Measurements from ENCODE around the gene SURF6.
"Not testable (repeated sequence)": the region's sequence is repeated elsewhere in the genome, so short reads cannot be mapped to it uniquely, and the experiment has no call there.

Gene SURF6

DNA sequence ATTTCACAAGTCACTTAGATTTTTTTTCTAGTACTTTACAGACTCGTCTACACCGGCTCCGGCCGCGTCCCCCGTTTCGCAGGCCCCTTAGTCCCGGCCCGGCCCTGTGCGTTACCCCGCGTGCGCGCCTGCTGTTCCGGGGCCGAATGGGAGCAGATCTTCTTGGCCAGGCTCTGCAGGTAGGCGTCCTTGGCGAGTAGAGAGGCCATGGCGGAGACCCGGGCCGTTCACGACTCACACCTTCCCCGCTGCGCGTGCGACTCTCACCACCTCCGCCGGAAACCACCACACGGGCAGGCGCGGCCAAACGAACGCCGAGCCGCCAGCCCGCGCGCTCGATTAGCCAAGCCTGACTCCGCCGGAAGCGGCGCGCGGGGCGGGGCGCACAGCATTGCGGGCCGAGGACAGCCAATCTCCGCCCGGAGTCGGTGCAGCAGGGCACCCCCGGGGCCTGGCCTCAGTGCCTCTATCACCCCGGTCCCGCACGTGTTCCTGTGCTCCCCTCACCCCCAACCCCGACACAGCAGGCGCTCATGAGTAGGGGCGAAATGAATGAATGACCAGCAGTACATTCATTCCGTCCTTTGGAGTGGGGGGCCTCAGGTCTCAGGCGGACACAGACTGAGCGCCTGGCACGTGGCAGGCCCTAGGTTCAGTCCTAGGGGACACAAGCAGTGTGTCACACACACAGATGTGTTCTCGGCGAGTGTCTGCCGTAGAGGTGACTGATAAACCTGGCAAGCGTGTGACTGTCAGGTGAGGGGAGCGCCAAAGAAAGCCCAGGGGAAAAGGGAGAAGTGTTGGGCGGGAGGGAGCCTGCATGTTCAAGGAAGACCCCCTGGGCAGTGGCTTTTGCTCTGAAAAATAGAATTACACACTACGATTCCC lies at the start of gene SURF6:
Gene SURF6 (minus strand): TSS at position 265 of the 888 bp plus-strand sequence. CDS start 56 bp downstream, at position 209.
- peak; percentile 97 for DNase-seq (ENCODE audit: low read depth, low spot score)

DNA sequence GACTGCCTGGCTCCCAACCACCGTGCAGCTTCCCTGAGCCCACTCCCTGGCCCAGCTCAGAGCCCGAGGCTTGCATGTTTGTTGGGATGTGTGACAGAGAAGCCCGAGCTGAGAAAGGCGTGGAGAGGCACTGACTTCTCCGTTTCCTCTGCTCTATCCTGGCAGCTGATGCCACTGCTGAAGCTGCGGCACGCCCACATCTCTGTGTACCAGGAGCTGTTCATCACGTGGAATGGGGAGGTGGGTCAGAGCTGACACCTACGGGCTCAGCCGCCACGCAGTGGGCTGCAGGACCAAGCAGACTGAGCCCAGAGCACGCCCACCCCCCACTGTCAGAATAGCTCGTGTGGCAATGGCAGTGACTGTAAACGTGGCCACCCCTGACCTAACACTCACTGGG lies 49.5 kb upstream of the SURF6 start:
- no peak for DNase-seq (ENCODE audit: low read depth, low spot score)

DNA sequence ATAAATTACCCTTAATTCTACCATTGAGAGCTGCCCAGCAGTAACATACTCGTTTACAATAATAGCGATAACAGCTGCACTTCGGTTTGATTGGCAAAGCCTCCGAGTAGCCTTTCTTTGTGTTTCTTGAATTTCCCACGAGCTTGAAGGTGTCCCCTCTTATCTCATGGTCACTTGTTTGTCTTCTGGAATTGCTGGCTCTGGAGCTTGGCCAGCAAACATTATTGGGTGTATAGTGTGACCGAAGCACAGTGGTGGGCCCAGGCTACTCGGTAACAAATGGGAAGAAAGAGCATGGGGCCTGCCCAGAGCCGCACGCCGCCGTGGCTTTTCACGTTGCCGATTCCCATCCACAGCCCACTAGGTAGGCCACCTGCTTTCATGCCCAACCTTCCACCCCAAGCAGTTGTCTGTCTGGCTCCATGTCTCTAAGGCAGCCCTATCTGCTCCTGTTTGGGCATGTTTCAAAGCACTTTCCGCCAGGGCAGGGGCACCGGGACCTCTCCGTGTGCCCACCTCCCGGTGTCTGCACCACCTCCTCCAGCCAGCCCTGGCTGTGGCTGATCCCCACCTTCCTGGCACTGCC lies 48.8 kb upstream of the SURF6 start:
- no peak for DNase-seq (ENCODE audit: low read depth, low spot score)

DNA sequence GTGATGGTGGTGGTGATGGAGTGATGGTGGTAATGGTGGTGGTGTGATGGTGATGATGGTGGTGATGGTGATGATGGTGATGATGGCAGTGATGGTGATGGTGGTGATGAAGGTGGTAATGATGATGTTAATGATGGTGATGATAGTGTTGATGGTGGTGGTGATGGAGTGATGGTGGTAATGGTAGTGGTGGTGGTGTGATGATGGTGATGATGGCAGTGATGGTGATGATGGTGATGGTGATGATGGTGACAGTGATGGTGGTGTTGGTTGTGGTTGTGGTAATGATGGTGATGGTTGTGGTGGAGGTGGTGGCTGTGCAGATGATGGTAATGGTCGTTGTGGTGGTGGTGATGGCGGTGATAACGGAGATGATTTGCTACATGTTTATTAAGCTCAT lies 47.5 kb upstream of the SURF6 start:
- DNase-seq (ENCODE audit: low read depth, low spot score) = no peak

DNA sequence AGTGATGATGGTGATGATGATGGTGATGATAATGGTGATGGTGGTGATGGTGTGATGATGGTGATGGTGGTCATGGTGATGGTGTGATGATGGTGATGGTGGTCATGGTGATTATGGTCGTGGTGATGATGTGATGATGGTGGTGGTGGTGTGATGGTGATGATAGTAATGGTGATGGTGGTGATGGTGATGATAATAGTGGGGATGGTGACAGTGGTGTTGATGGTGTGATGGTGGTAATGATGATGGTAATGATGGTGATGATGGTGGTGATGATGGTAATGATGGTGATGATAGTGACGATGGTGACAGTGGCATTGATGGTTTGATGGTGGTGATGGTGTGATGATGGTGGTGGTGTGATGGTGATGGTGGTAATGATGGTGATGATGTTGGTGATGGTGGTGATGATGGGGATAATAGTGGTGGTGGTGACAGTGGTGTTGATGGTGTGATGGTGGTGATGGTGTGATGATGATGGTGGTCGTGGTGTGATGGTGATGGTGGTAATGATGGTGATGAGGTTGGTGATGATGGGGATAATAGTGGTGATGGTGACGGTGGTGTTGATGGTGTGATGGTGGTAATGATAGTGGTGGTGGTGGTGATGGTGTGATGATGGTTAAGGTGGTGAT lies 46.6 kb upstream of the SURF6 start:
- no peak for DNase-seq (ENCODE audit: low read depth, low spot score)

DNA sequence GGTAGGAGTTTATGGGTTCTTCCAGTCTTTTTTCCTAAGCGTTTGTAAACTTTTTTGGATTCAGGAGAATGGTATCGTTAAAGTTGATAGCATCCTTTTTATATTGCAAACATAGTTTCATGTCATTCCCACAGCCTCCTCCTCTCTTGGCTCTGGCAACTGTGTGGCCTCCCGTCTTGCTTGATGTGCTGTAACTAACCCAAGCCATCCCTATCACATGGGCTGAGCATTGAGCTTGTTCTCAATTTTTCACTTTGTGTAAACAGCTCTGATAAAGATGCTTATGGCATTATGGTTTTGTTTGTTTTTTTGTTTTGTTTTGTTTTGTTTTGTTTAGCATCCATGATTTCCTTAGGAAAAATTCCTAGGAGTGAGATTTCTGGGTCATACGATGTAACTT lies 44.7 kb upstream of the SURF6 start:
- no peak for DNase-seq (ENCODE audit: low read depth, low spot score)

DNA sequence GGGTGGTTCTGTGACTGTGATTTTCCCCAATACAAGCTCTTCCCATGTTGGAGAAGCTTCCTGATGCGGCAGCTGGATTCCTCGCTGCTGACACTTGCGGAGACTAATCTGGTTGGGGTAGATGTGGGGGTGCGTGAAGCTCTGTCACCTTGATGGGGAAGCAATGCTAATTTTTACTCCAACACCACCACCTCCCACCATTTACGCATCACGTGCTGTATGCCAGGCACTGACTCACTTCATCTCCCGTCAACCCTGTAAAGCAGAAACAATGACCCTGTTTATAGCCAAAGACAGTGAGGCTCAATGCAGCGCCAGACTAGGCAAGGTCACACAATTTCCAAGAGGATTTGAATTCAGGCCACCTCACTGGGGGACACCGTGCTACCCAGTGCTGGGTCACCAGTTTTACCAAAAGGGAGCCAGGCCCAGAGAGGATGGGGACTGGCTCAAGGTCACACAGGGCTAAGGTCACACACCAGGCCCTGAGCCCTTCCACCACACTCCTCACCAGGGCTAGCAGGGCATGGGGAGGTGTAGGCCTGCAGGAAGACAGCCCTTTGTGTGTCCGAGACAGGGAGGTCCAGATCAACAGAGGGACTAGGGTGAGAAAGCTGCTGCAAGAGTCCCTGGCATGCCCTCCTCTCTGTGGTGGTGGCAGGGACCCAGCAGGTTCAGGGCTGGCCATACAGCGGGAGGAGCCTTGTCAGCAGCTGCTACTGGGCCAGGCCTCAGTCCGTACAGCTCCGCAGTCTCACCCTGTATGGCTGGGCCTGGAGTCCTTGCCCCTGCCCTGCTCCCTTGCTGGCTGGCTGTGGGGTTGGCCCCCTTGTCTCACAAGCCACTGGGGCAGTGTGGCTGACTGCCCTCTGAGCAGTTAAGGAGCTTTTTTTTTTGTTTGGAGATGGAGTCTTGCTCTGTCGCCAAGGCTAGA lies 43.4 kb upstream of the SURF6 start:
- no peak for DNase-seq (ENCODE audit: low read depth, low spot score)

DNA sequence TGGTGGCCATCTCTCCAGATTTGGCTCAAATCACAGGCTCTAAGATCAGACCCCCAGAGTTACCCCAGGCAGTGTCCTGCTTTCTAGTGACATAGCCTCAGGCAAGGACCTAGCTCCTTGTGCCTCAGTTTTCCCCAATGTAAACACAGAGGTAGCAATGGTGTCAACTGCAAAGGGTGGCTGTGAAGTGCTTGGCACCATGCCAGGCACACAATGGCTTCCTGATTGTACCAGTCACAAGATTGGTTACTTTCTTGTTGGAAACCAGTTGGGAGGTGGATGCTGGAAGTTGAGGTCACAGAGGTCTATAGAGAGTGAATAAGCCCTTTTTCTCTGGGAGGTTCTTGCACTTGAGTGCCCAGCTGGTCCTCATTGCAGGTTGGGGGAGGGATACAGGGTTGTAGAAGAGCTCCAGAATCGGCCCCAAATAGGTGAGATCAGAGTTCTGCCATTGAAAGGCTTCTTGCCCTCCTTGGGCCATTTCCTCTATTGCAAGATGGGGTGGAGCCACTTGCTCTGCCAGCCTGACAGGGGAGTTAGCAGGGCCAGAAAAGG lies 42.5 kb upstream of the SURF6 start:
- DNase-seq (ENCODE audit: low read depth, low spot score) = no peak

DNA sequence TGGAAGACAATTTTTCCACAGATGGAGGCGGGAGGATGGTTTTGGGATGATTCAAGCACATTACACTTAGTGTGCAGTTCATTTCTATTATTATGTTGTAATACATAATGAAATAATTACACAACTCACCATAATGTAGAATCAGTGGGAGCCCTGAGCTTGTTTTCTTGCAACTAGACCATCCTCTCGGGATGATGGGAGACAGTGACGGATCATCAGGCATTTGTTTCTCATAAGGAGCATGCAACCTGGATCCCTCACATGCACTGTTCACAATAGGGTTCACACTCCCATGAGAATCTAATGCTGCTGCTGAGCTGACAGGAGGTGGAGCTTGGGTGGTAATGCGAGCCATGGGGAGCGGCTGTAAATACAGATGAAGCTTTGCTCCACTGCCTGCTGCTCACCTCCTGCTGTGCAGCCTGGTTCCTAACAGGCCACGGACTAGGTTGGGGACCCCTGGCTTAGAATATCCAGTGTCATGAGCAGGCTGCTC lies 41.8 kb upstream of the SURF6 start:
- DNase-seq (ENCODE audit: low read depth, low spot score) = no peak

DNA sequence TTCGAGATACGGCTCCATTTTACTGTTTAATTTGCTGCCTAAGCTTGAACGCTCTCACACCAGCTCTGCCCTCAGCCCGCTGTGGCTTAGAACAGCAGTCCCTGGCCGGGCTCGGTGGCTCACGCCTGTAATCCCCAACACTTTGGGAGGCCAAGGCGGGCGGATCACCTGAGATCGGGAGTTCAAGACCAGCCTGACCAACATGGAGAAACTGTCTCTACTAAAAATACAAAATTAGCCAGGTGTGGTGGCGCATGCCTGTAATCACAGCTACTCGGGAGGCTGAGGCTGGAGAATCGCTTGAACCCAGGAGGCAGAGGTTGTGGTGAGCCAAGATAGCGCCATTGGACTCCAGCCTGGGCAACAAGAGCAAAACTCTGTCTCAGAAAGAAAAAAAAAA lies 41.3 kb upstream of the SURF6 start:
- DNase-seq (ENCODE audit: low read depth, low spot score) = not testable (repeated sequence)

DNA sequence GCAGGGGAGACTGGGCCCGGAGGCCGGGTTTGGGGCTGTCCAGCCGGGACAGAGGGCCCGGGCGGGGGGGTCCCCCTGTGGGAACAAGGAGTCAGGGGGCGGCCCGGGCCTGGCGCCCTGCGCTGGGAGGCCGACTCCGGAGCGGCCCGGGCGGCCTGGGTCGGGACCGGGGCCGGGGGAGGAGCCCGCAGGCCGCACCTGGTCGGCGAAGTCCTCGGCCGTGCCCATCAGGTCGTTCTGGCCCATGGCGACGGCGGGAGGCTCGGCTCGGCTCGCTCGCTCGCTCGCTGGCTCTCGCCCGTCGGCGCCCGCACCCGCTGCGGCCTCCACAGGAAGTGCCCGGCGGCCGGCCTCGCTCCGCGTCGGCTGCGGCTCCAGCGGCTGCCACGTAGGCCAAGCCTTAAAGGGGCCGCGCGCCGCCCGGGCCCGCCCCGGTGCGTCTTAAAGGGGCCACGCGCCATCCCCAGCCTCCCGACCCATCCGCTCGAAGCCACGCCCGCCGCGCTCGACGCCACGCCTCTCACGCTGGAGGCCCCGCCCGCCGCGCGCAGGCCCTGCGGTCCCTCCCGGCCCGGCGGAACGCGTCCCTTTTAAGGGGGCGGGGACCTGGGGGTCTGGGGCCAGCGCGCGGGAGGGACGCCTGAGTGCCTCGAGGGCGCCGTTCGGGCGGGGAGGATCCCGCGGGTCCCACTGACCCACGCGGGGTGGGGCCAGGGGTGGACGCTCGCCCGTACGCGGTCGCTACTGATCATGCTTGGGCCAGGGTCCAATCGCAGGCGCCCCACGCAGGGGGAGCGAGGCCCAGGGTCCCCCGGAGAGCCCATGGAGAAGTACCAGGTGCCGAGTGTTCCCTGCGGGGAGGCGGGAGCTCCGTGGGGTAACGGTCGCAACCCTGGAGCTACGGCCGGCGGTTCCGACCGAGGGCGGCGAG lies 40.0 kb upstream of the SURF6 start, which contains the start of the genes STKLD1 and SURF4:
Gene STKLD1 (plus strand): TSS at position 643 of the 931 bp plus-strand sequence. CDS start 108 bp downstream, at position 751.
Gene SURF4 (minus strand): TSS at position 337 of the 931 bp plus-strand sequence. CDS start 91 bp downstream, at position 246.
- DNase-seq (ENCODE audit: low read depth, low spot score) = peak; percentile 99

DNA sequence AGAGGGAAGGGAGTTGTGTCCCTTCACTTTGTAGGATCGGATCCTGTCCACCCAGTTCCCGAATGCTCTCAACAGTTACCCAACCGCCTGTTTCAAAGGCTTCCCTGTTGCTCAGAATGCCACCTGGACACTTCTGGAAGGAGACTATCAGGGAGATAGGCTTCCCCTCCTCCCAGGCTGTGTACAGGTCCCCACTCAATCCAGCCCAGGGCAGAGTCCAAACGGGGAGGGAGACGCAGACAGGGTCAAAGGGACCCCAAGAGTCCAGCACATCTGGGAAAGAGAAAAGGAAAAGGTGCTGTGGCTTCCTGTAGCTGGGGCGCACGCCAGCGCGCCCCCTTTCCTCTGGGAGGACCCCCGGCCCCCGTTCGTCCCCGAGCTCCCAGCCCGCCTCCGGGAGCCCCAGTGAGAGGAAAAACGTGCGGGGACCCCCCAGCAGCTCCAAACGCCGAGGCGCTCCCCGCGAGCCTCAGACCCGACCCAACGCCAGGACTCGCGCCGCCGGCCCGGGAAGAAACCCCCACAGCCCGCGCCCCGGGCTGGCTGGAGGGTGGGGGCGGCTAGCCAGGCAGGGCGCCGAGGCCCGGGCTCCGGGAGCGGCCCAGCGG lies 39.2 kb upstream of the SURF6 start:
- DNase-seq (ENCODE audit: low read depth, low spot score) = peak; percentile 58

DNA sequence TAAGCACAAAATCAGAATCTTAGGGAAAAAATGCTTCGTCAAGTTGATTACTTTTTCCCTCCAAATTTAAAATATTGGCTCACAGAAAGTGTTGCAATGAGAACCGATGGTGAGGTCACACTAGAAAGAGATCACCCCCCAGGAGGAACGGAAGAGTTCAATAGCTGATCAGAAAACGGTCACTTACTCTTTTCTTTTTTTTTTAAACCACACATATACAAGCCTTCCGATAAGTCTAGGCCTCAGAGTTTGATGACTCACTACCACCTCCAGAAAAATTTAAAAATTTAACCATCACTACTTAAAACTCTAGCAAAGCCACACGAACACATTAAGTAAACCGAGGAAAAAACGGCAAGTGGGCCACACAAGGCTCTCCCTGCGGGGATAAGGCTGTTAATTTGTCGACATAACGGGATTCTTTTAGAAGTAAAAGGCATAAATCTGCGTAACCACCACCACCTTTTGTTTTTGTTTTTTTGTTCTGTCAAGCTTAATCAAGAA lies 38.7 kb upstream of the SURF6 start:
- DNase-seq (ENCODE audit: low read depth, low spot score) = peak; percentile 51

DNA sequence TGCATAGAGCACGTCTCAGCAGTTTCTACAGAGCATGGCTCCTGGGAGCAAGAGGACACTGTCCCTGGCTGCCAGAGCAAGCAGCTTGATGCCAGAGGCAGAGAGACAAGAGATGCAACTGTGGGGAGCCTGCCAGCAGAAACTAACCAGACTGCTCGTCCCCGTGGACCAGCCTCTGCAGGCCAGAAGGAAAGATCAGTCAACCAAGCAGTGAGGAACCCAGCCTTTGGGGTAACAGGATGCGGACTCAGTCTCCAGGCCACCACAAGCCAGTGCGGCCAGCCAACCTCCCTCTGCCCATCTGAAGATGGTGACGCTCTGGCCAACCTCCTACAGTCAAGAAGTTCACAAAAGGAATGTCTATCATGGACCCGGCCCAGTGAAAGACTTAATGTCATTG lies 36.2 kb upstream of the SURF6 start:
- DNase-seq (ENCODE audit: low read depth, low spot score) = no peak

DNA sequence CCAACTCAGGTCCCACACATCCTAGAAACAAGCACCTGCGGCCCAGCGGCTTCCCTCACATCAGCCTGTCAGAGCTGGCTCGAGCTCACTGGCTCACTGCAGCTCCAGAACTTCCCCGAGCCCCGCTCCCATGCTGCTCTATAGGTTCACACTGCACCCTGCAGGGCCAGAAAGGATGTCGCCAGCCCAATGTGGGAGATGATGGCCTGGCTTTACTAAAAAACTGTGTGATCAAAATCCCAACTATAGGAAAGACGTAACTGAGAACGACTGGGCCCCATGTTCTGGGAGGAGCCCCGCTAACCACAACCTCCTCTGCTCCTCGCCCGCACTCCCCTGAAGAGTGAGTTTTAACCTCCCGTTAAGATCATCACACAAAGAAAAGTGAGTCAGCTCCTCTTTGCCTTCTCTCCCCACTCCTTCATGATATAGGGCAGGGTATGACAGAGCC lies 35.3 kb upstream of the SURF6 start:
- peak; percentile 62 for DNase-seq (ENCODE audit: low read depth, low spot score)

DNA sequence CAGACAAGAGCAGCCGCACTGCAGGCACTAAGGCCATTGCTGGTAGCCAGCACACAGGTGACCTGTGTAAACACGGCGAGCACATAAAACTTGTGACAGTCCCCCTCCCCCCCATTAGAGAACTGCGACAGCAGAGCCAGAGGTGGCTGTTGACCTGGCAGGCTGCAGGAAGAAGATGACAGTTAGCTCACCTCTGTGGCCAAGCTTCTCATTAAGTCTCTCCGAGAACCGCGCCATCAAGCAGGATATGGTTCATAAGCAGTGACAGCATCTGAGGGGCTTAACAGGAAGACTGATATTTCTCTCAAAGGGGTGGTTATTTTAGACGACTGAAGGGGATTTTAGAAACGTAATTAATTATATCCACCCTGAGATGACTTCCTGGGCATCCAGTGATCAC lies 34.7 kb upstream of the SURF6 start:
- DNase-seq (ENCODE audit: low read depth, low spot score) = no peak

DNA sequence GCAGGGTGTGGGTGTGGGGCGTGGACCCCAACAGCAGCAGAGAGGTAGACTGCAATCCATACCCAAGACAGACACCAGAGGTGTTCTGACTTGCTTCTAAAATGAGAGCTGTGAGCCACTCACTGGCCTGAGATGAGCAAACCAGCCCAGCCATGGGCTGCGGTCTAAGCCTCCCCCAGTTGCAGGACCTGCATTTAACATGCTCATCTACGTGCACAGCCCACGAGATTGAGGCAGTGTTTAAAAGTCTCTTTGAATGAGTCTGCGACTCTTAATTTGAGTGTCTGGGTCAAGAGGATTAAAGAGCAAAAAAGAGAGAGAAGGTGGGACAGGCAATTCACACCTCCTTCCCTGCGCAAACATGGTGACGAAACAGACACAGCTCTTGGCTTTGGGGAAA lies 33.9 kb upstream of the SURF6 start:
- DNase-seq (ENCODE audit: low read depth, low spot score) = no peak

DNA sequence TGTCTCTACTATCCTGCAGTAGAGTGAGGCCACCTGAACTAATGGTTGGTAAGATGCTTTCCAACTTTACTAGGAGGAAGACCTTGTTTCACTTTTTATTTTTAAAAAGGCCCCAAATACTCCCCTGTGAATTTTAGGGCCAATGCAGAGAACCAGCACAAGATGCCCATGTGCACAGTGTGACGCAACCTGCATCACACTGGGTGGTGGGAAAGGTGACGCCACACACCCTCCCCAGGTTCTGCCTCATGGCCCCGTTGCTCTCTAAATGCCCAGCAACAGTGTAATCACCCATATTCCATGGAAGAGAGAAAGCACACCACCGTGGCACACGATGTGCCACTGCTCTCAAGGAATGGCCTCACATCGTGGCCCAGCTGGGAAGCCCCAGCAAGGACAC lies 33.4 kb upstream of the SURF6 start:
- no peak for DNase-seq (ENCODE audit: low read depth, low spot score)

Measured in astrocyte of the hippocampus (primary cell).